ENCODE results near the gene UGT1A4. TPM values are rescaled to one million over a fixed set of nuclear protein-coding genes. Genes with fewer than 3 reads are reported as not detected.
A peak's percentile ranks its signal among the peaks of the same experiment; 100 is the strongest.
"Not testable (repeated sequence)": the region's sequence is repeated elsewhere in the genome, so short reads cannot be mapped to it uniquely, and the experiment has no call there.

UGT1A4 gene
- total RNA-seq, 2 donors from 2014 or later = not detected

- no peak for DNase-seq (ENCODE audit: low spot score)
These were observed 19.8 kb upstream of the UGT1A4 start for GRCh38 chr2:233698740-233699139.

GRCh38 chr2:233699424-233700027 is 19.0 kb upstream of the UGT1A4 start:
- intact Hi-C loops (cut with DNase I) = no loop called here
- DNase-seq (ENCODE audit: low spot score) = no peak

More at GRCh38 chr2:233698740-233699139, 19.8 kb upstream of the UGT1A4 start:
- intact Hi-C loops (cut with DNase I) = no loop called here

- intact Hi-C loops (cut with DNase I) = no loop called here
- DNase-seq (ENCODE audit: low spot score) = no peak
These were observed 18.4 kb upstream of the UGT1A4 start for GRCh38 chr2:233700028-233700635.

GRCh38 chr2:233700842-233701241 is 17.7 kb upstream of the UGT1A4 start:
- intact Hi-C loops (cut with DNase I); DNase-seq (ENCODE audit: low spot score): not testable (repeated sequence)

GRCh38 chr2:233702238-233702637 is 16.3 kb upstream of the UGT1A4 start:
- DNase-seq (ENCODE audit: low spot score) = no peak
- intact Hi-C loops (cut with DNase I) = no loop called here

GRCh38 chr2:233705911-233706506 is 12.5 kb upstream of the UGT1A4 start:
- DNase-seq (ENCODE audit: low spot score) = no peak
- intact Hi-C loops (cut with DNase I) = no loop called here

GRCh38 chr2:233706720-233707119 is 11.8 kb upstream of the UGT1A4 start:
- DNase-seq (ENCODE audit: low spot score) = no peak
- intact Hi-C loops (cut with DNase I) = no loop called here

GRCh38 chr2:233707940-233708644 is 10.4 kb upstream of the UGT1A4 start:
- DNase-seq (ENCODE audit: low spot score) = no peak
- intact Hi-C loops (cut with DNase I) = no loop called here

- intact Hi-C loops (cut with DNase I) = no loop called here
- no peak for DNase-seq (ENCODE audit: low spot score)
These were observed 9.6 kb upstream of the UGT1A4 start for GRCh38 chr2:233708942-233709341.

- intact Hi-C loops (cut with DNase I) = no loop called here
- peak; percentile 89 for DNase-seq (ENCODE audit: low spot score)
These were observed 7.1 kb upstream of the UGT1A4 start for GRCh38 chr2:233711312-233712008.

GRCh38 chr2:233712611-233713261 is 5.8 kb upstream of the UGT1A4 start, which contains the start of gene UGT1A5:
Gene UGT1A5, plus strand, starts transcription at chr2:233712907. Its CDS starts 85 bp downstream, at chr2:233712992.
- DNase-seq (ENCODE audit: low spot score) = no peak

GRCh38 chr2:233713262-233713615 is 5.3 kb upstream of the UGT1A4 start:
- intact Hi-C loops (cut with DNase I) = no loop called here
- DNase-seq (ENCODE audit: low spot score) = no peak

More at GRCh38 chr2:233712611-233713261, 5.8 kb upstream of the UGT1A4 start, which contains the start of gene UGT1A5:
- intact Hi-C loops (cut with DNase I) = no loop called here

GRCh38 chr2:233714121-233714520 is 4.4 kb upstream of the UGT1A4 start:
- intact Hi-C loops (cut with DNase I) = no loop called here
- DNase-seq (ENCODE audit: low spot score) = no peak

GRCh38 chr2:233728723-233729301 is 10.3 kb downstream of the UGT1A4 start, which contains the start of gene UGT1A3:
Gene UGT1A3, plus strand, starts transcription at chr2:233729042. Its CDS starts 85 bp downstream, at chr2:233729127.
- DNase-seq (ENCODE audit: low spot score) = no peak
- intact Hi-C loops (cut with DNase I) = no loop called here

- intact Hi-C loops (cut with DNase I) = not testable (repeated sequence)
These were observed 18.5 kb downstream of the UGT1A4 start for GRCh38 chr2:233736868-233737653.

GRCh38 chr2:233740870-233741269 is 22.3 kb downstream of the UGT1A4 start:
- no peak for DNase-seq (ENCODE audit: low spot score)
- intact Hi-C loops (cut with DNase I) = no loop called here

More at GRCh38 chr2:233736868-233737653, 18.5 kb downstream of the UGT1A4 start:
- not testable (repeated sequence) for DNase-seq (ENCODE audit: low spot score)

- intact Hi-C loops (cut with DNase I) = no loop called here
- DNase-seq (ENCODE audit: low spot score) = no peak
These were observed 25.1 kb downstream of the UGT1A4 start for GRCh38 chr2:233743464-233744259.
